KMS-11 (cell line): ENCODE results near the gene GPR137B.

ENCODE experiments used
- H2AFZ ChIP-seq: fragments of 200-600 bp; sonication (generic); 2 replicates; pipeline ENCODE4 v1.6.1; 2016; ENCODE audit warnings: antibody characterized with exemption, mixed run types, low read depth
- H3K27ac ChIP-seq: fragments of 200-600 bp; sonication (generic); 2 replicates; pipeline ENCODE4 v1.6.1; 2016; ENCODE audit warnings: mild to moderate bottlenecking, mixed run types
- H3K27me3 ChIP-seq: fragments of 200-600 bp; sonication (generic); 2 replicates; pipeline ENCODE4 v1.6.1; 2017; ENCODE audit warnings: mild to moderate bottlenecking, low read depth, mixed run types, moderate library complexity; ENCODE audit not compliant: insufficient read depth
- H3K36me3 ChIP-seq: fragments of 200-600 bp; sonication (generic); 2 replicates; pipeline ENCODE4 v1.6.1; 2017; ENCODE audit warnings: mild to moderate bottlenecking, mixed run types; ENCODE audit not compliant: insufficient read depth
- H3K4me1 ChIP-seq: fragments of 200-600 bp; sonication (generic); 2 replicates; pipeline ENCODE4 v1.6.1; 2016; ENCODE audit warnings: mild to moderate bottlenecking, low read depth, mixed run types; ENCODE audit not compliant: poor library complexity, severe bottlenecking
- H3K4me2 ChIP-seq: fragments of 200-600 bp; sonication (generic); 2 replicates; pipeline ENCODE4 v1.7.0; 2016; ENCODE audit warnings: mild to moderate bottlenecking, mixed run types
- H3K4me3 ChIP-seq: fragments of 200-600 bp; sonication (generic); IDR thresholded peaks from 2 replicates; pipeline ENCODE4 v1.6.1; 2017; ENCODE audit warnings: low read depth, low read length, mixed read lengths; ENCODE audit not compliant: insufficient read depth
- H3K79me2 ChIP-seq: fragments of 200-600 bp; sonication (generic); 2 replicates; pipeline ENCODE4 v1.6.1; 2016; ENCODE audit warnings: low read depth, mixed run types; ENCODE audit not compliant: insufficient read depth
- H3K9ac ChIP-seq: fragments of 200-600 bp; sonication (generic); 2 replicates; pipeline ENCODE4 v1.6.1; 2016; ENCODE audit warnings: mild to moderate bottlenecking, mixed run types
- H4K20me1 ChIP-seq: fragments of 200-600 bp; sonication (generic); 2 replicates; pipeline ENCODE4 v1.6.1; 2016; ENCODE audit warnings: mild to moderate bottlenecking, mixed run types; ENCODE audit not compliant: insufficient read depth
- TF ChIP-seq, protein P1 (sequence below): fragments of 200-600 bp; sonication (generic); conservative IDR thresholded peaks from 2 replicates; pipeline ENCODE4 v1.6.1; 2017; ENCODE audit warnings: low read depth, mild to moderate bottlenecking, antibody characterized with exemption, low read length, moderate library complexity, mixed read lengths

GPR137B gene

DNA sequence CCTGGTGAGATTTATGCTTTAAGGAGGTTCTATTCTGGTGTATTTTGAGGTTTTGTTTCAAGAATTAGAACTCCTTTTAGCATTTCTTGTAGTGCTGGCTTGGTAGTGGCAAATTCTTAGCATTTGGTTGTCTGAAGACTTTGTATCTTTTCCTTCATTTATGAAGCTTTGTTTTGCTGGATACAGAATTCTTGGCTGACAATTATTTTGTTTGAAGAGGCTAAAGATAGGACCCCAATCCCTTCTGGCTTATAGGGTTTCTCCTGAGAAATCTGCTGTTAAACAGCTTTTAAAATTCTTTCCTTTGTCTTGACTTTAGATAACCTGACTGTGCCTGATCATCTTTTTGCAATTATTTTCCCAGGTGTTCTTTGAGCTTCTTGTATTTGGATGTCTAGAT lies 58.6 kb downstream of the GPR137B start:
- H3K36me3 ChIP-seq, result no peaks in the 10 kb centered on the region

DNA sequence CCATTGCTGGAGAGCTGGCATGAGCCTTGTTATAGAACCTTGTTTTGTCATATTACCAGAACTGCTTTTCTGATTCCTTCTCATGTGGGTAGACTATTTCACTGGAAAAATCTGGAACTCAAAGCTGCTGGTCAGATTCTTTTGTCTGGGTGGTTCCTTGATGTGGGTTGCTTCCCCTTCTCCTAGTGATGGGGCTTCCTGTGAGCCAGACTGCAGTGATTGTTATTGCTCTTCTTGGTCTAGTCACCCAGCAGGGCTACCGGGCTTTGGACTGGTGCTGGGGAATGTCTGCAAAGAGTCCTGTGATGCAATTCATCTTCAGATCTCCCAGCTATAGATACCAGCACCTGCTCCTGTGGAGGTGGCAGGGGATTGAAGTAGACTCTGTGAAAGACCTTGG lies 59.4 kb downstream of the GPR137B start:
- Histone ChIP-seq H3K79me2 (no peaks in the 10 kb centered on the region), H4K20me1 (no peaks in the 10 kb centered on the region), H3K27ac (no peak overlapping the region), H3K36me3 (no peaks in the 10 kb centered on the region), H3K4me1 (no peaks in the 10 kb centered on the region), H3K27me3 (no peaks in the 10 kb centered on the region), H3K4me2 (no peak overlapping the region), H3K9ac (no peak overlapping the region), H3K4me3 (no peak overlapping the region), H2AFZ (no peak overlapping the region)
- TF ChIP-seq, protein P1, sequence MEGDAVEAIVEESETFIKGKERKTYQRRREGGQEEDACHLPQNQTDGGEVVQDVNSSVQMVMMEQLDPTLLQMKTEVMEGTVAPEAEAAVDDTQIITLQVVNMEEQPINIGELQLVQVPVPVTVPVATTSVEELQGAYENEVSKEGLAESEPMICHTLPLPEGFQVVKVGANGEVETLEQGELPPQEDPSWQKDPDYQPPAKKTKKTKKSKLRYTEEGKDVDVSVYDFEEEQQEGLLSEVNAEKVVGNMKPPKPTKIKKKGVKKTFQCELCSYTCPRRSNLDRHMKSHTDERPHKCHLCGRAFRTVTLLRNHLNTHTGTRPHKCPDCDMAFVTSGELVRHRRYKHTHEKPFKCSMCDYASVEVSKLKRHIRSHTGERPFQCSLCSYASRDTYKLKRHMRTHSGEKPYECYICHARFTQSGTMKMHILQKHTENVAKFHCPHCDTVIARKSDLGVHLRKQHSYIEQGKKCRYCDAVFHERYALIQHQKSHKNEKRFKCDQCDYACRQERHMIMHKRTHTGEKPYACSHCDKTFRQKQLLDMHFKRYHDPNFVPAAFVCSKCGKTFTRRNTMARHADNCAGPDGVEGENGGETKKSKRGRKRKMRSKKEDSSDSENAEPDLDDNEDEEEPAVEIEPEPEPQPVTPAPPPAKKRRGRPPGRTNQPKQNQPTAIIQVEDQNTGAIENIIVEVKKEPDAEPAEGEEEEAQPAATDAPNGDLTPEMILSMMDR, result no peak

More for the DNA sequence above, 58.6 kb downstream of the GPR137B start:
- no peaks in the 10 kb centered on the region for H3K4me1 ChIP-seq
- H3K27me3 ChIP-seq, result no peaks in the 10 kb centered on the region
- no peak overlapping the region for H3K4me2 ChIP-seq
- H3K4me3 ChIP-seq, result no peak overlapping the region
- H3K79me2 ChIP-seq, result no peaks in the 10 kb centered on the region
- TF ChIP-seq, protein P1, result no peak
- no peak overlapping the region for H2AFZ ChIP-seq
- H4K20me1 ChIP-seq, result no peaks in the 10 kb centered on the region
- no peak overlapping the region for H3K9ac ChIP-seq
- no peak overlapping the region for H3K27ac ChIP-seq

DNA sequence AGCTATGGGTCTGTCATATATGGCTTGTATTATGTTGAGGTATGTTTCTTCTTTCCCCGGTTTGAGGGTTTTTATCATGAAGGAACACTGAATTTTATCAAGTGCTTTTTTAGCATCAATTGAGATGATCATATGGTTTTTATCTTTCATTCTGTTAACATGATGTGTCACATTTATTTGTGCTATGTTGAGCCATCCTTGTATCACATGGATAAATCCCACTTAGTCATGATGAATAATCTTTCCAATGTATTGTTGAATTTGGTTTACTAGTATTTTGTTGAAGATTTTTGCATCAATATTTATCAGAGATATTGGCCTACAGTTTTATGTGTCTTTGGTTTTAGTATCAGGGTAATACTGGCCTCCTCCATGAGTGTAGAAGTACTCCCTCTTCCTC lies 61.7 kb downstream of the GPR137B start:
- Histone ChIP-seq H3K27ac (no peak overlapping the region), H3K4me2 (no peak overlapping the region), H2AFZ (no peak overlapping the region), H3K79me2 (no peaks in the 10 kb centered on the region), H3K9ac (no peak overlapping the region), H3K4me1 (no peaks in the 10 kb centered on the region), H3K4me3 (no peak overlapping the region), H3K36me3 (no peaks in the 10 kb centered on the region), H3K27me3 (no peaks in the 10 kb centered on the region), H4K20me1 (no peaks in the 10 kb centered on the region)
- TF ChIP-seq, protein P1, result no peak

DNA sequence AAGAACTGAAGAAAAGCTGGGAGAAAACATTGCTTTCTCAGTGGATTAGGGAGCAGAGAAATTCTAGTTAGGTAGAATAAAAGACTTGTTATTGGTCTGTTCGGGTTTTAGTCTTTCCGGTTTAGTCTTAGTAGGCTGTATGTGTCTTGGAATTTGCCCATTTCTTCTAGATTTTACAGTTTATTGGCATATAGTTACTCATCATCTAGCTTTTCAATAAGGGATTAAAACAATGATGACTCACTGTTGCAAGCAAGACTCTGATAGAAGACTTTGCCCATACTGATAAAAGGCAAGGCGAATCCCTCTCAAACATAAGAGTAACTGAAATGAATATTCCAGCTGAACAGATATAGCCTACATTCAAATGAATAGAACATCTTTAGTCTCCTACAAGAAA lies 62.3 kb downstream of the GPR137B start:
- no peak overlapping the region for H2AFZ ChIP-seq
- H3K27me3 ChIP-seq, result no peaks in the 10 kb centered on the region
- TF ChIP-seq, protein P1, result no peak
- no peaks in the 10 kb centered on the region for H3K79me2 ChIP-seq
- no peaks in the 10 kb centered on the region for H3K4me1 ChIP-seq
- no peaks in the 10 kb centered on the region for H3K36me3 ChIP-seq
- H3K4me3 ChIP-seq, result no peak overlapping the region
- H3K9ac ChIP-seq, result no peak overlapping the region
- H3K4me2 ChIP-seq, result no peak overlapping the region
- no peak overlapping the region for H3K27ac ChIP-seq
- no peaks in the 10 kb centered on the region for H4K20me1 ChIP-seq
